ENCODE results near the gene IGSF9.

GRCh38 chr1:159949123-159949522 is 3.7 kb upstream of the IGSF9 start:
- TF ChIP-seq CTCF (IDR thresholded peaks at IDR 0.05; ENCODE audit: low read length) = no peak
- TF ChIP-seq EZH2 (IDR thresholded peaks at IDR 0.05; ENCODE audit: borderline replicate concordance, low read length) = no peak
